Measurements from ENCODE around the gene PHF3.

The PHF3 gene

GRCh38 chr6:63635588-63636517 is at the start of gene PHF3:
TSS of gene PHF3 (plus strand) at chr6:63635802. CDS start at chr6:63646552, 10,750 bp downstream.
- peak; percentile 88 to 90 for DNase-seq

- no peak for DNase-seq
Measured at GRCh38 chr6:63589952-63590411, 45.6 kb upstream of the PHF3 start.

- no peak for DNase-seq
Measured at GRCh38 chr6:63592886-63593285, 42.7 kb upstream of the PHF3 start.

DNA sequence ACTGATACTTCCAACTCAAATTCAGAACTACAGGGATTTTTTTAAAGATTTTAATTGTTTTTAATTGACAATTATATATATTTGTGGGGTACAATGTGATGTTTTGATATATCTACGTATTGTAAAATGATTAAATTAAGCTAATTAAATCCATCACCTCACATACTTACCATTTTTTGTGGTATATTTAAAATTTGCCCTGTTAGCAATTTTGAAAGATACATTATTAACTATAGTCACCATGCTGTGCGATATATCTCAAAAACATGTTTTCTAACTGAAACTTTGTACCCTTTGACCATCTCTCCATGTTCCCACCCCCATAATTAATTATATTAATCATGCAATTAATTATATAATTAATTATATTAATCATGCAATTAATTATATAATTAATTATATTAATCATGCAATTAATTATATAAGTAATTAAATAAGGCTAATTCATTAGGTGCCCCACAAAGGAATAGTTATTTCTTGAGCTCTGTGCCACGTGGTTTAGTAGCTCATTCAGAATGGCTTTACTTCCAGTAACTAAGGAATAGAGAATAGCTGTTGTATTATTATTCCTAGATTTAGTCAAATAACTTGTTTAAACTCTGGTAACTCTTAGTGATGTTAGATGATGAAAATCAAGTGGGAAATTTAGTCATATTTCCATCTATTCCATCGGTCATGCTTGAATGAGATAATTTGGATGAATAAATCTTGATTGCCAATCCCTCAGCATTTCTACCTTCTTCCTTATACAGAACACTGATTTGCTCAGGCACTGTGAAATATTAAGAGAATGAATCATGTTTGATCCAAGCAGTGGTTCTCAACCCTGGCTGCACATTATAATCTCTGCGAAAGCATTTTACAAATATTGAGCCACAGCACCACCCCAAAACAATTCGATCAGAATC is 38.2 kb upstream of the PHF3 start:
- no peak for DNase-seq

GRCh38 chr6:63598049-63599036 is 37.3 kb upstream of the PHF3 start:
- peak; percentile 62 to 66 for DNase-seq

DNA sequence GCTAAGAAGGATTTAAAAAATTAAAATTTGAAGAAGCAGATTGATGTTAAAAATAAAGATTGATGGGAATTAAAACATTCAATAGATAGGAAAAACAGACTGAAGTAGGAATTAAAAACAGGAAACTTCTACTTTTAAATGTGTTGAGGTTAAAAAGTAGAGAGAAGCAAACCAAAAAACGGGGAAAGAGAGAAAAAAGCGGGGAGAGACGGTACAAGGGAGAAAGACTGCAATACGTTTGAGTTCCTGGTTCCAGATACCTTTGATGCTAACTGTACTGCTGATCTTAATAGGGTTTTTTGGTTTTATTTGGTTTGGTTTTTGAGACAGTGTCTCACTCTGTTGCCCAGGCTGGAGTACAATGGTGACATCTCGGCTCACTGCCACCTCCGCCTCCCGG is 36.4 kb upstream of the PHF3 start:
- DNase-seq, result no peak

- no peak for DNase-seq
Measured at GRCh38 chr6:63600136-63600535, 35.5 kb upstream of the PHF3 start.

DNA sequence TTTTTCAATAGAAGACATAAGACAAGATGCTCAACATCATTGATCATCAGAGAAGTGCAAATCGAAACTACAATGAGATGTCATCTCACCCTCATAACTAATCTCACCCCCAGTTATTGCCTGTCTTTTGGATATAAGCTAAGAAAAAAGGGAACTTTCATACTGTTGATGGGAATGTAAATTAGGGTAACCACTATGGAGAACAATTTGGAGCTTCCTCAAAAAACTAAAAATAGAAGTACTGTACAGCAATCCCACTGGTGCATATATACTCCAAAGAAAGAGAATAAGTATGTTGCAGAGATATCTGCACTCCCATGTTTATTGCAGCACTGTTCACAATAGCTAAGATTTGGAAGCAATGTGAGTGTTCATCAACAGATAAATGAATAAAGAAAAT is 26.4 kb upstream of the PHF3 start:
- no peak for DNase-seq

DNA sequence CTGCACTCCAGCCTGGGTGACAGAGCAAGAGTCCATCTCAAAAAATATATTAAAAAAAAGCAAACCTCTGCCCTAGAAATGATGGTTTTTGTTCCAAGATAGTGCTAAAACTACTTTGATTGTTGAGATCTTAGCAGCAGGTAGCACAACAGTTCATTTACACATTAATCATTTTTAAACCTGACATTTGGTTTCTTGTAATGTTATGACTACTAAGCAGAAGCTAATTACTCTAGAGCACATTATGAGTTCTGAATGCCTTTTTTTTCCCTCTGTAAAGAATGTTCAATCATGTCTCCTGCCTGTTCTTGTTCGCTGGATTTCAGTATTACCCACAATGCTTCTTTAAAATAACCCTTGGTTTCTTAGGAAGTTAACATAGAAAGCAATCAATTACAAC is 24.7 kb upstream of the PHF3 start:
- DNase-seq, result no peak

DNA sequence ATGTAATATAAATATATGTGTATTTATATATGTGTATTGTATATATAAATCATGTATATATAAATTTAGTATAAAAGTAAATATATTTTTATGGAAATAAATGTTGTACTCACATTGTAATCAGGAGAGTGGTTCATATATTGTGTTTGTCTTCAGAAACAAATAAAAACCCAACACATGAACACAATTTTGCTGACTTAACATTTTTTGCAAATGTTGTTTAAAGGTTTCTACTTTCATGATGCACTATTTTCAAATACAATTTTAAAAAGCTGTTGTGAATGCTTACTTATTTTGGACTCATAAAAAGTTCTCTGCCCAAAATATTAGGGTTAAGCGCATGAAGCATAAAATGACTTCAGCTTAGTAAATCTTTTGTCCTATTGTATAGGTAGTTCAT is 24.0 kb upstream of the PHF3 start:
- no peak for DNase-seq

- DNase-seq, result no peak
Measured at GRCh38 chr6:63615590-63615989, 20.0 kb upstream of the PHF3 start.

DNA sequence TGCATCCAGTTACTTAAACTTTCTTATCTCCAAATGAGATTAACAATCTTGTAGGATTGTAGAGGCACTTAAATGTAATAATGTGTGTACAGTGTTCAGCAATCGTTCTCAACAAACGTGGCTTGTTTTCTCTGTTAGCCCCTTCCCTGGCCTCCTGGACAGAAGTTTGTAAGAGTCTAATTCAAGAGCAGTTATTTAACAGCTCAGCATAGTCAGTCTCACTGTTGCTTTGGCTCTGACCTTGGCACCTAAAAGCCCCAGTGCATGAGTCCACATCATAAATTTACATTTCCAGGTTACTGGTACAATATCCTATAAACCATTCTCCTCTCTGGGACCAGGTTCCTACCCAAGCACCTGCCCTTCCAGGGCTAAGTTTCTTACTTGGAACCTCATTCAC is 11.5 kb upstream of the PHF3 start:
- no peak for DNase-seq

DNA sequence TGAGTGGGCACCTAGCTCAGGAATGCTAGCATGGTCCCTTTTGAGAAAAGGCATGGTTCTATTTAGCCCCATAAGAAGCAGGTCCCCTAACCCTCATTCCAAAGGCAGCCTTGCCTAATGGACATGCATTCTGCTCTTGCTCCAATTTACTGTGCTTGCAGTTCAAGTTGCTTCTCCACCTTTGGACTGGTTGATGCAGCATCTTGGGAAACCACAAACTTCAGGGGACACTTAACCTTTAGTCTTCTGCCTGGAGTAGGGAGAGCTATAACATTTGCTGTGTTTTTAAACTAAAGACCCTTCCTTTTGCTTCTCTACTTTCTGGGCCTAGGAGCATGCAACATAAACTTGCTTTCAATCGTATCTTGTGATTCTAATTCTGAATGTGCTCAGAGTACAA is 5.1 kb upstream of the PHF3 start:
- DNase-seq, result no peak

GRCh38 chr6:63634630-63635029 is 972 bp upstream of the PHF3 start:
- no peak for DNase-seq

- DNase-seq, result peak in 1 of 2 donors; percentile 46
Measured at GRCh38 chr6:63635215-63635587, 401 bp upstream of the PHF3 start.

- peak; percentile 55 to 59 for DNase-seq
Measured at GRCh38 chr6:63636518-63637021, 968 bp downstream of the PHF3 start.

- DNase-seq, result no peak
Measured at GRCh38 chr6:63637865-63638445, 2.4 kb downstream of the PHF3 start.

DNA sequence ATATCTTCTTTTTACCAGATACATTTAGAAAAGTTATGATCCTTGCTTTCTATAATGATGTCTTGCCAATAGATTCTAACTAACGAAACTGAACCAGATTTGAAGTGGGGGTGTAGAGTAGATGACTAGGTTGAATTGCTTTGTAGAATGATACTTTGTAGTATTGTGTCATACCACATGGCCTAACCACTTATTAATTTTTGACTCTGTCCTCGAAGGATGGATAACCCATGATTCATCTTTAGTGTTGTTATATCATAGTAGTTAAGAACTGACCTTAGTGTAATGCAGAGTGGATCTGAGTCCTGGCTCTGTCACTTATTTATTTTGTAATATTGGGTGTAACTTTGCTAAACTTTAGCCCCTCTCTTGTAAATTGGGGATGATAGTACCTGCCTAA is 4.5 kb downstream of the PHF3 start:
- no peak for DNase-seq

DNA sequence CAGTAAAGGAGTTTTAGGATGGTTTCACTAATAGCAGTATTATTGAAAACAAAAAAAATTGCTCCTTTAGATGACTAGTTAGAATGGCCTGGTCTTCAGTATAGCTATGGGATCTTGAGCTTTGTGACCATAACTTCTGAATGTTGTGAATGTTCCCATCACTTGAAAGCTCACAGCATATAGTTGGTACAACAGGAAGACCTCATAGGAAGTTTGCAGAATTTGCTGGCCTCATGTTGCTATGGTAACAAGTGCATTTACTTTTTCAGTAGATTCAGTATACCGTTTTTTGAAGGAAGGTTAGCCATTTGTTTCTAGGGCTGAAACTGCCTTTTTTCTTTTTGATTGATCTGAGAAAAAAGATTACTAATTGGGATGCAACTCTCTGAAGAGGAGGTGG is 8.3 kb downstream of the PHF3 start:
- DNase-seq, result no peak

DNA sequence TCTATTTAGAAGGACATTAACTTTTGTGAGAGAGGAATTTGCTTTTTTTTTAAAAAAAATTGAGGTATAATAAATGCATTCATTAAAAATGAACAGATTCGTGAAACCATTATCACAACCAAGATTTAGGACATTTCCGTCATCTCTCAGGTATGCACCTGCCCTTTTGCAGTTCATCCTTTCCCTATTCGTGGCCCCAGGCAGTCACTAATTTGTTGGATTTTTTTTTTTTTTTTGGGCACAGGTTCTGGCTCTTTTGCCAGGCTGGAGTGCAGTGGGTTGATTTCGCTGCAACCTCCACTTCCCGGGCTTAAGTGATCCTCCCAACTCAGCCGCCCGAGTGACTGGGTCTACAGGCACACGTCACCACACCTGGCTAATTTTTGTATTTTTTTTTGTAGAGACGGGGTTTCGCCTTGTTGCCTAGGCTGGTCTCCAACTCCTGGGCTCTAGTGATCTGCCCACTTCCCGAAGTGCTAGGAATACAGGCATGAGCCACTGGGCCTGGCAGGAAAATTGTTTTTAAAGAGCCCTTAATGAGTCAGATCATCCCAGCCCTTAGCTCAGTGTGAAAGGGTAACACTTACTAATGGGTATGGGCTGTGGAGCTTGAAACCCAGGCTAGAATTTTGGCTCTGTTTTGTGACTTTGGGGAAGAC is 9.2 kb downstream of the PHF3 start:
- no peak for DNase-seq

- no peak for DNase-seq
Measured at GRCh38 chr6:63649269-63649668, 13.7 kb downstream of the PHF3 start.
